ENCODE measurements around the gene IFIT3. TPM values are rescaled to one million over a fixed set of nuclear protein-coding genes. Genes with fewer than 3 reads are reported as not detected.
A peak's percentile ranks its signal among the peaks of the same experiment; 100 is the strongest.

IFIT3 gene
- total and polyA plus RNA-seq, 2 of the 8 experiments (the other 6 are each of a cell fraction or from before 2014, with no cell fraction given) = 0.12 to 0.84 TPM

DNA sequence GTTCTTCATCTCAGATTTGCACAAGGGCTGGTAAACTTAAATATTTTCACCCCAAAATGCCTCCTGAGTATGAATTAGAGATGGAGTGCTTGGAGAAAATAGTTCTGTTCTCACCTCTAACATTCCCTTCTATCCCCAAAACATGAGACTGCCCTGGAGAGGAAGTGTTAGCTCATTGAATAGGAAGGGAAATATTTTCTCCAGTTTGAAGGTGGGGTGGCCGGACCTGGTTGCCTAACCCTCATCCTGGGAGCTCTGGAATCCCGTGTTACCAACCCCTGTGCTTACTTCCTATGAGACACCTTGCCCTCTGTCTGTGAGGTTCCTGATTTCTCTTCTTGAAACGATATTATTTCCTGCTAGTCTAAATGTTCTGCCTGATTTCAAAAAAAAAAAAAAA, 25.2 kb upstream of the IFIT3 start:
- Histone ChIP-seq H3K4me1 (replicated peaks in 1 of 4; ENCODE audit: control insufficient read depth in 3 of 4, insufficient read depth in 4 of 4, low read length in 3 of 4) (peaks cover 0 to 3% (median 1%) of the 10 kb centered on the region in 4 experiments; a peak in 2 of 7 replicates), H3K9me3 (ENCODE audit: insufficient read depth in 2 of 2, low read depth in 1 of 2, low read length in 1 of 2) (no peaks in the 10 kb centered on the region), H4K8ac (ENCODE audit: extremely low read depth, insufficient read depth, low read length) (no peak overlapping the region), H3K4me3 (ENCODE audit: extremely low read depth in 1 of 4, insufficient read depth in 2 of 4, low read depth in 3 of 4, low read length in 4 of 4) (no peak overlapping the region), H3K79me1 (ENCODE audit: low read depth, low read length) (no peaks in the 10 kb centered on the region), H2BK5ac (ENCODE audit: low read depth, low read length) (no peak overlapping the region), H3K56ac (replicated peaks; ENCODE audit: insufficient read length, low read depth, low read length) (no peak overlapping the region), H3K79me2 (ENCODE audit: control insufficient read depth in 1 of 2, insufficient read depth in 2 of 2, low read length in 2 of 2) (no peaks in the 10 kb centered on the region), H3K14ac (ENCODE audit: insufficient read length) (no peak overlapping the region), H3K18ac (ENCODE audit: extremely low read depth, low read length) (no peak overlapping the region), H4K20me1 (replicated peaks in 1 of 2; ENCODE audit: control insufficient read depth in 1 of 2, insufficient read depth in 2 of 2, low read length in 2 of 2) (no peaks in the 10 kb centered on the region), H2BK20ac (ENCODE audit: low read length) (no peak overlapping the region), H2BK12ac (ENCODE audit: low read depth, low read length) (no peak overlapping the region), H3K9ac (replicated peaks in 1 of 4; ENCODE audit: extremely low read depth in 1 of 4, low read depth in 3 of 4, low read length in 3 of 4) (no peak overlapping the region), H3K23me2 (ENCODE audit: low read depth, low read length) (no peaks in the 10 kb centered on the region), H3K27ac (ENCODE audit: low read depth, low read length) (no peak overlapping the region), H4K91ac (replicated peaks; ENCODE audit: insufficient read length, low read length) (no peak overlapping the region), H2AFZ (ENCODE audit: low read length) (no peak overlapping the region), H2BK120ac (replicated peaks; ENCODE audit: low read depth, low read length) (no peak overlapping the region), H2BK15ac (ENCODE audit: low read length) (no peak overlapping the region), H3K23ac (ENCODE audit: insufficient read length) (peak overlapping the region; percentile 66), H4K5ac (ENCODE audit: insufficient read length, low read depth, low read length) (no peak overlapping the region), H2AK5ac (ENCODE audit: low read depth, low read length) (no peak overlapping the region), H3K4ac (replicated peaks; ENCODE audit: insufficient read length, low read depth, low read length) (no peak overlapping the region), H3K36me3 (ENCODE audit: control insufficient read depth in 2 of 4, insufficient read depth in 4 of 4, low read length in 3 of 4) (no peaks in the 10 kb centered on the region), H3K27me3 (replicated peaks in 1 of 4; ENCODE audit: control insufficient read depth in 3 of 4, extremely low read depth in 1 of 4, insufficient read depth in 3 of 4, low read length in 3 of 4) (no peaks in the 10 kb centered on the region), H3K4me2 (ENCODE audit: insufficient read depth in 1 of 2, low read depth in 2 of 2, low read length in 2 of 2) (no peak overlapping the region)
- no peak for TF ChIP-seq SP4 (IDR thresholded peaks at IDR 0.05; ENCODE audit: low read length)
- TF ChIP-seq SAP30 (IDR thresholded peaks at IDR 0.05; ENCODE audit: insufficient read depth, insufficient replicate concordance, low read length) = no peak
- TF ChIP-seq SIRT6 (IDR thresholded peaks at IDR 0.05; ENCODE audit: low read length) = no peak
- no peak for TF ChIP-seq JUN (IDR thresholded peaks at IDR 0.05; ENCODE audit: low read depth, low read length)
- TF ChIP-seq CTCF (IDR thresholded peaks at IDR 0.05; ENCODE audit: control extremely low read depth in 1 of 3, insufficient read depth in 1 of 3, low read depth in 1 of 3, low read length in 3 of 3) = no peak
- TF ChIP-seq KDM5A (IDR thresholded peaks at IDR 0.05; ENCODE audit: low read length) = no peak
- TF ChIP-seq BRCA1 (IDR thresholded peaks at IDR 0.05; ENCODE audit: low read depth, low read length) = no peak
- no peak for TF ChIP-seq CREB1 (IDR thresholded peaks at IDR 0.05)
- no peak for TF ChIP-seq SIN3A (conservative IDR thresholded peaks at IDR 0.05 in 1 of 2, IDR thresholded peaks at IDR 0.05 in 1 of 2; ENCODE audit: low read depth in 1 of 2, low read length in 2 of 2)
- CTCF ChIA-PET (ENCODE audit: partially characterized antibody) = interaction anchor here (1.1 to 9.9 kb wide), 4 partner anchors 44 to 85 kb away, joined by 3 to 60 read pairs (median 4); no protein-coding TSS in a partner anchor
- POLR2A ChIA-PET (ENCODE audit: partially characterized antibody) = no interaction called here
- DNase-seq (ENCODE audit: low read depth in 1 of 2, low spot score in 2 of 2) = no peak
- FAIRE-seq = no peak
- 91% methylated on average over 3 of the region's 3 CpGs; no CpG with 5 or more reads in 1 of the 2 experiments for WGBS, 2 experiments (ENCODE audit: extremely low coverage in 1 of 2, insufficient coverage in 1 of 2, insufficient read length in 1 of 2, insufficient replicate concordance in 2 of 2, low coverage in 1 of 2, low lambda C conversion rate in 2 of 2, missing lambda C conversion rate in 1 of 2)
